HCEC 1CT (cell line): Measurements from ENCODE around the gene TOM1L2.

Experiments used
- DNase-seq: peaks from one replicate; pipeline ENCODE4 v3.0.0-alpha.2; 2017

Gene TOM1L2

GRCh38 chr17:17827826-17828621, 144.2 kb downstream of the TOM1L2 start:
- DNase-seq: no peak

- DNase-seq: no peak
Observed at GRCh38 chr17:17826942-17827785, 145.0 kb downstream of the TOM1L2 start.

- DNase-seq: no peak
Observed at GRCh38 chr17:17826342-17826713, 145.9 kb downstream of the TOM1L2 start.

- no peak for DNase-seq
Observed at GRCh38 chr17:17824783-17825614, 147.2 kb downstream of the TOM1L2 start.

GRCh38 chr17:17824119-17824782, 147.9 kb downstream of the TOM1L2 start:
- no peak for DNase-seq

- peak; percentile 87 for DNase-seq
Observed at GRCh38 chr17:17823433-17824118, 148.6 kb downstream of the TOM1L2 start.

- no peak for DNase-seq
Observed at GRCh38 chr17:17822616-17823015, 149.6 kb downstream of the TOM1L2 start.

GRCh38 chr17:17822189-17822588, 150.0 kb downstream of the TOM1L2 start:
- DNase-seq: peak; percentile 89

- no peak for DNase-seq
Observed at GRCh38 chr17:17820463-17821158, 151.6 kb downstream of the TOM1L2 start.

- no peak for DNase-seq
Observed at GRCh38 chr17:17820046-17820445, 152.2 kb downstream of the TOM1L2 start.

GRCh38 chr17:17819561-17819995, 152.6 kb downstream of the TOM1L2 start:
- DNase-seq: peak; percentile 84

GRCh38 chr17:17819111-17819510, 153.1 kb downstream of the TOM1L2 start:
- no peak for DNase-seq

GRCh38 chr17:17818088-17818526, 154.1 kb downstream of the TOM1L2 start:
- DNase-seq: no peak

GRCh38 chr17:17817552-17817947, 154.7 kb downstream of the TOM1L2 start:
- no peak for DNase-seq

GRCh38 chr17:17816831-17817551, 155.2 kb downstream of the TOM1L2 start:
- no peak for DNase-seq

- DNase-seq: no peak
Observed at GRCh38 chr17:17816240-17816814, 155.9 kb downstream of the TOM1L2 start.

GRCh38 chr17:17815436-17816200, 156.6 kb downstream of the TOM1L2 start:
- no peak for DNase-seq

GRCh38 chr17:17815062-17815406, 157.2 kb downstream of the TOM1L2 start:
- DNase-seq: no peak
